ENCODE measurements around the gene NKAIN1.

DNA sequence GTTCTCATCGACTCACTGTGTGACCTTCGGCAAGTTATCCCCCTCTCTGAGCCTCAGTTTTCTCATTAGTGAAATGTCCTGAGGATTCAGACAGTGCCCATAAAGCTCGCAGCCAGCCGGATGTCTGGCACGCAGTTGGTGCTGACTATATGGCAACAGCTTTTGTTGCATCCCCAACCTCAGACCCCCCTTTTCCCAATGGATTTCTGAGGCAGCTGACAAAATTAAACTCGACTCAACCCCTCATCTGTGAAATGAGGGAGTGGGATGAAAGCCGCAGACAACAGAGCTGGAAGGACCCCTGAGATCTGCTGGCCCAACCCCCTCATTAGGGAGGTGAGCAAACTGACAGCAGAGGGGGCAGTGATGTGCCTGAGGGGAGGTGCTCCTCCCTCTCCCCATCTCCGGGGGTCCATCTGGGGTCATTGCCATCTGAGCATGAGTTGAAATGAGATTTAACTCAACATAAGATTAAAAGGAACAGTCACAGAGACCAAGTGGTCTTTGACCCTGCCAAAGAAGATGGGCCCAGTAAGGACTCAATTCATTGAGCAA, 40.4 kb downstream of the NKAIN1 start:
- TF ChIP-seq CTCF (IDR thresholded peaks at IDR 0.05) (no peak), POLR2A (IDR thresholded peaks at IDR 0.05) (no peak)
